GM10266 (cell line): Measurements from ENCODE around the gene MXD4.
"Not testable (repeated sequence)": the region's sequence is repeated elsewhere in the genome, so short reads cannot be mapped to it uniquely, and the experiment has no call there.

Experiments
- DNase-seq: peaks from one replicate; pipeline ENCODE4 v3.0.0; 2012; ENCODE audit errors: extremely low spot score
- CTCF ChIP-seq: IDR thresholded peaks from 2 replicates; pipeline ENCODE4 v1.5.1; 2012; ENCODE audit warnings: mild to moderate bottlenecking, low read depth; ENCODE audit not compliant: control insufficient read depth, insufficient read depth; ENCODE audit errors: missing control alignments

Gene MXD4

GRCh38 chr4:2236944-2237666 is 24.8 kb downstream of the MXD4 start:
- DNase-seq, result no peak
- TF ChIP-seq CTCF, result no peak

GRCh38 chr4:2231082-2231481 is 30.8 kb downstream of the MXD4 start:
- no peak for TF ChIP-seq CTCF
- DNase-seq, result no peak

GRCh38 chr4:2226261-2226660 is 35.6 kb downstream of the MXD4 start:
- no peak for TF ChIP-seq CTCF
- no peak for DNase-seq

- no peak for TF ChIP-seq CTCF
- DNase-seq, result no peak
Observed at GRCh38 chr4:2222838-2223237, 39.1 kb downstream of the MXD4 start.

GRCh38 chr4:2221378-2221777 is 40.5 kb downstream of the MXD4 start:
- not testable (repeated sequence) for DNase-seq

GRCh38 chr4:2220016-2220630 is 41.8 kb downstream of the MXD4 start:
- DNase-seq, result peak; percentile 65
- TF ChIP-seq CTCF, result peak; percentile 90

GRCh38 chr4:2219233-2219760 is 42.6 kb downstream of the MXD4 start:
- no peak for TF ChIP-seq CTCF
- DNase-seq, result no peak
